Common myeloid progenitor, CD34-positive (primary cell): Measurements from ENCODE around the gene MAPKAPK5.

ENCODE experiments used
- CTCF ChIA-PET: fragments of 350-600 bp; sonication (Branson Sonifier 250); formaldehyde crosslinking; loops from one replicate; lab custom pipeline; 2021; ENCODE audit warnings: antibody characterized with exemption; lab: Charles Lee
- POLR2A ChIA-PET: fragments of 350-600 bp; sonication (Branson Sonifier 250); formaldehyde crosslinking; loops from one replicate; lab custom pipeline; 2021; ENCODE audit warnings: antibody characterized with exemption; lab: Charles Lee
- DNase-seq, 3 donors: peaks; one replicate each; pipeline versions ENCODE4 v3.0.0 to v3.0.0-alpha.2; 2013
- H3K27ac ChIP-seq, 2 experiments: 1 replicate in 1 of 2; 2 replicates in 1 of 2; pipeline ENCODE4 v1.7.0; 2013; ENCODE audit warnings: inconsistent platforms in 2 of 2, low read length in 2 of 2, mild to moderate bottlenecking in 2 of 2, low read depth in 1 of 2, moderate library complexity in 1 of 2; ENCODE audit not compliant: severe bottlenecking in 2 of 2, insufficient read depth in 1 of 2, poor library complexity in 1 of 2
- H3K27me3 ChIP-seq, 5 experiments: replicated peaks in 2 of 5; 1 replicate in 3 of 5; 2 replicates in 2 of 5; pipeline versions ENCODE4 v1.6.1 to v1.7.0; 2013; ENCODE audit warnings: low read length in 4 of 5, mild to moderate bottlenecking in 2 of 5, moderate library complexity in 2 of 5, inconsistent platforms in 1 of 5; ENCODE audit not compliant: insufficient read depth in 5 of 5, control insufficient read depth in 4 of 5
- H3K36me3 ChIP-seq, 4 experiments: 1 replicate in 2 of 4; 2 replicates in 2 of 4; pipeline versions ENCODE4 v1.6.1 to v1.7.0; 2013; ENCODE audit warnings: low read length in 3 of 4, control low read depth in 1 of 4, mild to moderate bottlenecking in 1 of 4; ENCODE audit not compliant: control insufficient read depth in 4 of 4, insufficient read depth in 4 of 4
- H3K4me1 ChIP-seq, 4 experiments: 1 replicate in 3 of 4; 2 replicates in 1 of 4; pipeline versions ENCODE4 v1.6.1 to v1.7.1; 2013; ENCODE audit warnings: low read length in 3 of 4, mild to moderate bottlenecking in 3 of 4, control low read depth in 1 of 4, inconsistent platforms in 1 of 4, moderate library complexity in 1 of 4; ENCODE audit not compliant: control insufficient read depth in 4 of 4, insufficient read depth in 4 of 4; ENCODE audit errors: control extremely low read depth in 1 of 4
- H3K4me3 ChIP-seq, 7 experiments: 1 replicate in 4 of 7; 2 replicates in 3 of 7; pipeline versions ENCODE4 v1.5.1 to v1.7.0; 2013; ENCODE audit warnings: mild to moderate bottlenecking in 7 of 7, low read length in 6 of 7, moderate library complexity in 6 of 7, inconsistent platforms in 2 of 7, low read depth in 2 of 7, control low read depth in 1 of 7; ENCODE audit not compliant: insufficient read depth in 4 of 7, control insufficient read depth in 1 of 7; ENCODE audit errors: extremely low read depth in 1 of 7
- H3K9me3 ChIP-seq, 5 experiments: 1 replicate in 4 of 5; 2 replicates in 1 of 5; pipeline versions ENCODE4 v1.6.1 to v1.7.1; 2013; ENCODE audit warnings: low read length in 4 of 5, mild to moderate bottlenecking in 2 of 5, inconsistent platforms in 1 of 5, low read depth in 1 of 5, moderate library complexity in 1 of 5; ENCODE audit not compliant: control insufficient read depth in 4 of 5, insufficient read depth in 2 of 5; ENCODE audit errors: control extremely low read depth in 1 of 5
- WGBS: methylation state at CpG from one replicate; pipeline ENCODE4 v1.1.5; 2013; ENCODE audit not compliant: insufficient coverage; 5-methylcytosine and 5-hydroxymethylcytosine counted together

The MAPKAPK5 gene

DNA sequence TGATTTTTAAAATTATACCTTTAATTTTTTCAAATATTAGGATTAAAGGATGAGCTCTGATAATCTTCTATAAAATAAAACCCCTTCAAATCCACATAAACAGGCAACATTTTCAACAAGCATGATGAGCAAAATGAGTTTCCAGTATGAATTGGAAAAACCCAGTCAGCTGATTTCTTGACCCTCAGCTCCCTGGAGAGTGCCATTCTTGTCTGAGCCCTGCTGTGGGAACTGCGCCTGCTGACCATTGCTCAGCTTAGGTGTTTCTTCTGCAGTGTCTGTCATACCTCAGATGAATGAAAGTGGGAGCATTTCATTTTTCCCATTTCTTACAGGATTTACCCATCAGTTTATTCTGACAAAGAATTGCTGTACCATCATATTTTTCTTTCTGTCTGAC is 27.6 kb downstream of the MAPKAPK5 start:
- ChIA-PET POLR2A (no interaction called here), CTCF (interaction anchor here (0.9 to 1.5 kb wide), 3 partner anchors 9 to 164 kb away, joined by 3 to 4 read pairs (median 4); no protein-coding TSS in a partner anchor)
- H3K4me3 ChIP-seq = no peak overlapping the region
- no peaks in the 10 kb centered on the region for H3K4me1 ChIP-seq
- DNase-seq = no peak
- 100% methylated on average over 1 of the region's 1 CpG for WGBS
- no peaks in the 10 kb centered on the region for H3K9me3 ChIP-seq
- peaks cover 42 to 76% (median 52%) of the 10 kb centered on the region in 4 experiments for H3K36me3 ChIP-seq
- H3K27ac ChIP-seq = no peak overlapping the region
- no peaks in the 10 kb centered on the region for H3K27me3 ChIP-seq

DNA sequence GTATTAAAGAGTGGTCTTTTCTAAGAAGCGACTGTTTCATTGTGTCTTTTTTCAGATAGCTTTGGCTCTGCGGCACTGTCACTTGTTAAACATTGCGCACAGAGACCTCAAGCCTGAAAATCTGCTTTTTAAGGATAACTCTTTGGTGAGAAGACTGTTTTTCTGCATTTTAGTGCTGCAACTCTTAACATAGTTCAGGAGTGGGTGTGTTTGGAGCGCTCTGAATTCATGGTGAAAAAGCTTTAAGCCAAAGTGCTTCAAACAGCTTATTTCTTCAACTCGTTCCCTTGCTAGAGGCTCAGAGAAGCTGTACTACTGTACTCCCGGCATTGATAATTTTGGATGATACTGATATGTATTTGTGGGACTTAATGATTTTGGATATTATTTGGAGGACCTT is 28.2 kb downstream of the MAPKAPK5 start:
- no peak overlapping the region for H3K27ac ChIP-seq
- DNase-seq = no peak
- no peaks in the 10 kb centered on the region for H3K27me3 ChIP-seq
- ChIA-PET CTCF (interaction anchor here (0.6 to 1.5 kb wide), 3 partner anchors 10 to 56 kb away, joined by 3 to 4 read pairs (median 3); no protein-coding TSS in a partner anchor), POLR2A (interaction anchor here (0.6 kb wide), 1 partner anchor 24 kb away, joined by 3 read pairs; no protein-coding TSS in a partner anchor)
- H3K36me3 ChIP-seq = peaks cover 40 to 73% (median 52%) of the 10 kb centered on the region in 4 experiments
- H3K9me3 ChIP-seq = no peaks in the 10 kb centered on the region
- no peaks in the 10 kb centered on the region for H3K4me1 ChIP-seq
- 100% methylated on average over 4 of the region's 6 CpGs for WGBS
- no peak overlapping the region for H3K4me3 ChIP-seq

DNA sequence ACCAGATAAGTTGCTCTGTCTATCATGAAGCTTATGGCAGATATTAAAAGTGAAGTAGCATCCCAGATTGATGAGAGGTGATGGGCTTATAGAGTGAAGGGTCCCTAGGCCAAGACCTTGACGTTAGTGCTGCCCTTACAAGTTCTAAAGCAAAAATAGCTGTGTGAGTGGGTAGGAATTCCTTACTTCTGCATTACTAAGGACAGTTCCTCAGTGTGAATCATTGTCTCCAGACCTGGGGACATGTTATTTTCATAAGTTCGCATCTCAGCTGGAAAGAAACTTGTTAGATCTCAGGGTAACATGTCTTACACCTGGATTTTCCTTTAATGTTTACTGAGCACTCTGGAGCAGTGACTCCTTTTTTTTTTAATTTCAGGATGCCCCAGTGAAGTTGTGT is 28.7 kb downstream of the MAPKAPK5 start:
- Histone ChIP-seq H3K9me3 (no peaks in the 10 kb centered on the region), H3K4me1 (no peaks in the 10 kb centered on the region), H3K27me3 (no peaks in the 10 kb centered on the region), H3K36me3 (peaks cover 38 to 76% (median 54%) of the 10 kb centered on the region in 4 experiments), H3K27ac (no peak overlapping the region), H3K4me3 (no peak overlapping the region)
- DNase-seq = no peak
- WGBS = 100% methylated on average over 2 of the region's 2 CpGs
- POLR2A ChIA-PET = interaction anchor here (0.6 kb wide), 1 partner anchor 24 kb away, joined by 3 read pairs; no protein-coding TSS in a partner anchor
- CTCF ChIA-PET = interaction anchor here (0.6 to 1.5 kb wide), 4 partner anchors 10 to 328 kb away, joined by 3 to 4 read pairs (median 3); no protein-coding TSS in a partner anchor

DNA sequence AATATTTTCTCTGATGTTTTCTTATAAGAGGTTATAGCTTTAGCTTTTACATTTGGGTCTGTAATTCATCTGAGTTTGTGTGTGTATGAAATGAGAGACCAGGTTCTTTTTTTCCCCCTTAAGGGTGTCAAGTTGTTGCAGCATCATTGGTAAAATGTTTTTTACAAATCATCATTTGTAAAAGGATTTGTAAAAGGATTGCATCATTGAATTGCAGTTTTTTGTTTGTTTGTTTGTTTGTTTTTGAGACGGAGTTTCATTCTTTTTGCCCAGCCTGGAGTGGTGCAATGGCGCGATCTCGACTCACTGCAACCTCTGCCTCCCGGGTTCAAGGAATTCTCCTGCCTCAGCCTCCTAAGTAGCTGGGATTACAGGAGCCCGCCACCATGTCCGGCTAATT is 31.1 kb downstream of the MAPKAPK5 start:
- no peaks in the 10 kb centered on the region for H3K4me1 ChIP-seq
- no peaks in the 10 kb centered on the region for H3K9me3 ChIP-seq
- CTCF ChIA-PET = interaction anchor here (1.6 kb wide), 1 partner anchor 12 kb away, joined by 5 read pairs; no protein-coding TSS in a partner anchor
- POLR2A ChIA-PET = no interaction called here
- no peak overlapping the region for H3K27ac ChIP-seq
- H3K4me3 ChIP-seq = no peak overlapping the region
- peaks cover 36 to 63% (median 49%) of the 10 kb centered on the region in 4 experiments for H3K36me3 ChIP-seq
- H3K27me3 ChIP-seq = no peaks in the 10 kb centered on the region
- no peak for DNase-seq
- 96% methylated on average over 5 of the region's 7 CpGs for WGBS

DNA sequence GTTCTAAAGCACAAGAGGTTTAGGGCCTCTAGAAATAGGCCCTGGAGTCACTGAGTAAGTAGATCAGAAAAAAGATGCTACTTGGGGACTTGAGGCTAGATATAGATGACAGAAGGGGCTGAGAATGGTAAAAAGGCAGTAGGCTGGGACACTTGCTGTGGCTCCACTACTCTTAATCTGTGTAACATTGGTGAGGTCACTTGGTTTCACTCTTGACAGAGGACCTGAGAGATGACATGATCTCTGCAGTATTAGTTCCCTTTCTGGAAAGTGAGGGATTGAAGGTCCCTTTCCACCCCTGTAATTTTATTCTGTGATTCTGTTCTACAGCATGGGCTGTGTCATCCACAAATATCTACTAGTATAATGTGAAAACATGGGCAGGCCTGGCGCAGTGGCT is 39.7 kb downstream of the MAPKAPK5 start:
- H3K36me3 ChIP-seq = peaks cover 25 to 70% (median 54%) of the 10 kb centered on the region in 4 experiments

DNA sequence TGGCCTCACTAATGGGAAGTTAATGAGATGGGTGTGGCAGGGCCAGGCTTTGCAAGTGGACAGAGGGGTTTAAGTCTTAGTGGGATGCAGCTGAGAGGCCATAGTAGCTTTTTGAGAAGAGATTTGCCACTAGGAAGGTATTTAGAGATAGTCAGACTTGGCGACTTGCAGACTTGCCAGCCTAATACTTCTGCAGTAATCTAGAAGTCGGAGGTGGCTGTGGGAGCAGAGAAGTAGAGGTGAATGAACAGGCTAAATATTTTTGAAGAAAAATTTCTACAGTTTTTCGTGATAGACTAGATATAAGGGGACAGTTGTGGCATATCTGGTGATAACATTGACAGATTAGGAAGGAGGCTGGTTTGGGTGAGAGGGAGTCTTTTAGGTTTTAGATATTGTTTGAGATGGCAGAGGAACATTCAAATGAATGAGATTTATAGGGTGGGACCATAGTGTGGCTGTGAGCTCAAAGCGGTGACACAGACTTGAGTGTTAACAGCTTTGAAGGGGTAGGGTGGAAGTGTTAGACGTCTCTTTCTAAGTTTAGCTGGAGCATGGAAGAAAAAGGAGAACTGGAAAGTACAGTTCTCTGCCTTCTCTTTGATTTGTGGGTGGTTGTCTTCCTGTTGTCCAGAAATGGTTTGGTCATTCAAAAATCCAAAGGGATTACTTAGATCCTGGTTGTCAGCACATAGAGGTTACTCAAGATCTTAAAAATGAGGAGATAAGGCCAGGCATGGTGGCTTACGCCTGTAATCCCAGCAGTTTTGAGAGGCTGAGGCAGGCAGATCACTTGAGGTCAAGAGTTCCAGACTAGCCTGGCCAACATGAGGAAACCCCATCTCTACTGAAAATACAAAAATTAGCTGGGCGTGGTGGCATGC is 44.9 kb downstream of the MAPKAPK5 start:
- no peak overlapping the region for H3K27ac ChIP-seq
- CTCF ChIA-PET = interaction anchor here (0.9 kb wide), 1 partner anchor 75 kb away, joined by 3 read pairs; no protein-coding TSS in a partner anchor
- DNase-seq = no peak
- no peaks in the 10 kb centered on the region for H3K9me3 ChIP-seq
- 100% methylated on average over 6 of the region's 7 CpGs for WGBS
- H3K4me1 ChIP-seq = no peaks in the 10 kb centered on the region
- peaks cover 30 to 90% (median 71%) of the 10 kb centered on the region in 4 experiments for H3K36me3 ChIP-seq
- POLR2A ChIA-PET = no interaction called here
- no peak overlapping the region for H3K4me3 ChIP-seq
- no peaks in the 10 kb centered on the region for H3K27me3 ChIP-seq

More for the DNA sequence above, 39.7 kb downstream of the MAPKAPK5 start:
- no CpG with 5 or more reads among the region's 1 CpG for WGBS
- DNase-seq = no peak
- ChIA-PET POLR2A (interaction anchor here (0.6 kb wide), 1 partner anchor 14 kb away, joined by 3 read pairs; no protein-coding TSS in a partner anchor), CTCF (no interaction called here)
- Histone ChIP-seq H3K27me3 (no peaks in the 10 kb centered on the region), H3K27ac (no peak overlapping the region), H3K9me3 (no peaks in the 10 kb centered on the region), H3K4me3 (no peak overlapping the region), H3K4me1 (no peaks in the 10 kb centered on the region)
